T-helper 22 cell (primary cell): ENCODE results near the gene MTG1.
"Not testable (repeated sequence)": the region's sequence is repeated elsewhere in the genome, so short reads cannot be mapped to it uniquely, and the experiment has no call there.

ENCODE experiments used
- DNase-seq: peaks from one replicate; pipeline ENCODE4 v3.0.0-alpha.2; 2020; ENCODE audit warnings: low read depth

MTG1 gene

DNA sequence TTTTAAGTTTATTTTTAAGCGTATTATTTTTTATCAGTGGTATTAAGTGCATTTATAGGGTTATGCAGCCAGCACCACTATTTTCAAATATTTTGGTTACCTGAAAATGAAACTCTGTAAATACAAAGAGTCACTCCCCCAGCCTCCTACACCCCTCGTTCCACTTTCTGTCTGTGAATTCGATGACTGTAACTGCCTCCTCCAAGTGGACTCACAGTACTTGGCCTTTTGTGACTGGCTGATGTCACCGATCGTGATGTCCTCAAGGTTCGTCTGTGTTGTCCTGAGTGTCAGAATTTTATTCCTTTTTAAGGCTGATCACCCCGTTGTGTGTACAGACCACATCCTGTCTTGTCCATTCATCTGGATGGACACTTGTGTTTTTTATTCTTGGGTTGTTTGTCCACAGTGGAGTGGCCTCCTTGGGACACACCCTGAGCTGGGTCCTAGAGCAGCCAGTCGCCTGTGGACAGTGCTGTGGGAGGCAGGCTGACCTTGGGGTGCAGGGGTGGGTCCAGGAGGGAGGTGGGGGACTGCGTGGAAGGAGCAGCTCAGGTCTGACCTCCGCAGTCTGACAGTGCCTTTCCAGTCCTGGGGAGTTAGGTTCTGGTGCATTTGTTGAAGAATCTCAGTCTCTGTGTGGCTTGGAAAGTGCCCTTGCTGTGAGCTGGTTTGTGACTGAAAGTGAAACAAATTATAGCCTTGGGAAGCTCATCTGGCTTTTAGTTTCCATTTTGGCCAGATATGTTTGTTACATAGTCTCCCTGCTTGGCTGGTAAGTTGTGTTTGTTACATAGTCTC, 6.9 kb downstream of the MTG1 start:
- DNase-seq: no peak

DNA sequence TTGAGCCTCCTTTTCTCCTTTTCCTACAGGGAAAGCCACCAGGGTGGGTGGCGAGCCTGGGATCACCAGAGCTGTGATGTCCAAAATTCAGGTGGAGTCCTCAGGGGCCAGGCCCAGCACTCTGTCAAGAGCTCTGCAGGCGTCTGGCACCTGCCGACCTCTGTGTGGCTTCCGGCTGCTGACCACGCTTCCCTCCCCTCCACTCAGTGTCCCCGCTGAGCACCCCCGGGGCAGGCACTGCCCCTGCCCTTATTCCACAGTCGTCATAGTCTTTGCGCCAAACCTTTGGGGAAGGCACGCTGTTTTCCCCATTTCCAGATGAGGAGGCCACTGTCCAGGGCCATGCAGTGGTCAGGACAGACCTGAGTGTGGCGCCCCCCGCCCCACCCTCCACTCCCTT, 7.5 kb downstream of the MTG1 start:
- DNase-seq: no peak

GRCh38 chr10:133401981-133402725, 8.2 kb downstream of the MTG1 start:
- no peak for DNase-seq

GRCh38 chr10:133403359-133403758, 9.4 kb downstream of the MTG1 start:
- no peak for DNase-seq

GRCh38 chr10:133403784-133404183, 9.8 kb downstream of the MTG1 start:
- no peak for DNase-seq

DNA sequence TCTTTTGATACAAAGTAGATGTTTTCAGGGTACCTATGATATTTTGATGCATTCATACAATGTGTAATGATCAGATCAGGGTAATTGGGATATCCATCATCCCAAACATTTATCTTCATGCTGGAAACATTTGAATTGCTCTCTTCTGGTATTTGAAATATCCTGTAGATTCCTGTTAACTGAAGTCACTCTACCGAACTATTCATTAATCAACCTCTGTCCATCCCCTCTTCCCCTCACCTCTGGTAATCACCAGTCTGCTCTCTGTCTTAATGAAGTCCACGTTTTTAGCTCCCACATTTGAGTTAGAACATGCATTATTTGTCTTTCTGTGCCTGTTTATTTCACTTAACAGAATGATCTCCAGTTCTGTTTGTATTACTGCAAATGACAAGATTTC, 11.3 kb downstream of the MTG1 start:
- no peak for DNase-seq

GRCh38 chr10:133405844-133406527, 12.0 kb downstream of the MTG1 start:
- DNase-seq: no peak

- no peak for DNase-seq
These were observed 17.8 kb downstream of the MTG1 start for GRCh38 chr10:133411523-133412380.

DNA sequence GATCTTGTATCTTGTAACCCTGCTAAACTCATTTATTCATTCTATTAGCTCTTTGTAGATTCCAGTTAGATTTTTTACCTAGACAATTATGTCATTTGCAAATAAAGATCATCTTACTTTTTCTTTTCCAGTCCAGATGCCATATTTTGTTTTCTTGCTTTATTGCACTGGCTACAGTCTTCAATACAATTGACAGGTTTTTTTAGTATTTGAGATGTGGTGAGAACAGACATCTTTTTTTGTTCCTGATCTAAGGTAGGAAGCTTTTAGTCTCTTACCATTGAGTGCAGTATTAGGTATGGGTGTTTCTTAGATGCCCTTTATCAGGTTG, 18.4 kb downstream of the MTG1 start:
- DNase-seq: no peak

DNA sequence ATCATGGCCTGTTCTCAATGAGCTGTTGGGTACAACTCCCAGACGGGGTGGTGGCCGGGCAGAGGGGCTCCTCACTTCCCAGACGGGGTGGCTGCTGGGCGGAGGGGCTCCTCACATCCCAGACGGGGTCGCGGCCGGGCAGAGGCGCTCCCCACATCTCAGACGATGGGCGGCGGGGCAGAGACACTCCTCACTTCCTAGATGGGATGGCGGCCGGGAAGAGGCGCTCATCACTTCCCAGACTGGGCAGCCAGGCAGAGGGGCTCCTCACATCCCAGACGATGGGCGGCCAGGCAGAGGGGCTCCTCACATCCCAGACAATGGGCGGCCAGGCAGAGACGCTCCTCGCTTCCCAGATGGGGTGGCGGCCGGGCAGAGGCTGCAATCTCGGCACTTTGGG, 20.4 kb downstream of the MTG1 start:
- DNase-seq: not testable (repeated sequence)

DNA sequence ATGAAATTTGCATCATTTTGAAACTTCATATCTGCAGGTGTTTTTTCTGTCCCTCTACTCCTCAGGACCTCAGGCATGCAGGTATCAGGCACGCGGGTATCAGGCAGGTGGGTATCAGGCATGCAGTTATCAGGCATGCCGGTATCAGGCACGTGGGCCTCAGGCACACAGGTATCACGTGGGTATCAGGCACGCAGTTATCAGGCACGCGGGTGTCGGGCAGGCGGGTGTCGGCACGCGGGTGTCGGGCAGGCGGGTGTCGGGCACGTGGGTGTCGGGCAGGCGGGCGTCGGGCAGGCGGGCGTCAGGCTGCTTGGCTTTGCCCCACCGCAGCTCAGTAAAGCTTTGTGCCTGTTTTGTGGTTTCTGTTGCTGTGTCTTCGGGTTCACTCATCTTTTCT, 21.8 kb downstream of the MTG1 start:
- DNase-seq: no peak

- no peak for DNase-seq
These were observed 24.5 kb downstream of the MTG1 start for GRCh38 chr10:133418289-133418993.

DNA sequence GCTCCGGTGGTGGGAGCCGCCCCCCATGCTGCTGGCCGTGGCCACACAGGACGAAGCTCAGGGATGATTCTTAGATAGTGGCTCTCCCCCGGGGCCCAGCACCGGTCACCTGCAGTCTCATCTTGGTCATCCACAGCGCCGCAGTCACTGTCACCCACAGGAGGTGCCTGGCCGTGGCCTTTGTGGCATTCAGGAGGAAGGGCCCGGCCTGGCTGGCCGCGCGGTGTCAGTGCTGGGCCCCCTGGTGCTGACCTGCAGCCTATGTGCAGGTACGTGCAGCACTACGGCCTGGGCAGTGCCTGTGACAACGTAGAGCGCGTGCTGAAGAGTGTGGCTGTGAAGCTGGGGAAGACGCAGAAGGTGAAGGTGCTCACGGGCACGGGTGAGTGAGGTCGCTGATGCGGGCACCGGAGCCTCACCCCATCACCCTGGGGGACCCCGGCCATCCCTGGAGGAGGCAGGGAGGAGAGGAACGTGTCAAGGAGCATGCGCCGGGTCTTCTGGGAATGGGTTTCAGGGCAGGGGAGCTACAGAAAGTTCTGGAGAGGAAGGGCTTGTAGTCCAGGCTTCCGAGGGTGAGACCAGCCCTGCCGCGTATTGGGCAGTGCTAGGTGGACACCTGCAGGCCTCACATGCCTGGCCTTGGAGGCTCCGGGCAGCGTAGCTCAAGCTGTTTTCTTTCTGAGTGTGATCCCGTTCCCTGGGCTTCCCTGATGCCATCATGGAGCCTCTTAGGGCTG, 25.4 kb downstream of the MTG1 start:
- DNase-seq: no peak

DNA sequence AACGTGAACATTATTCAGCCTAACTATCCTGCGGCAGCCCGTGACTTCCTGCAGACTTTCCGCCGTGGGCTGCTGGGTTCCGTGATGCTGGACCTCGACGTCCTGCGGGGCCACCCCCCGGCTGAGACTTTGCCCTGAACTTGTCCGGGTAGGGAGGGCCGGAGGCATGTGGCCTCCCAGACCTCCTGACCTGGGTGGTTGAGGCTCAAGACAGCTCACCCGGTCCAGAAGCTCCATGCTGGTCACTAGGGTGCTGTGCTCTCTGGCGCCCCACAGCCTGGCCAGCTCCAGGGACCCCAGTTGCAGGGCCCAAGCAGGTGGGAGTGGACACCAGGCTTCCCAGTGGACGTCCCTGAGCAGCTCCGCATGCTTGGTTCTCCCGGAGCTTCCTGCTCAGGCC, 26.1 kb downstream of the MTG1 start:
- DNase-seq: no peak

- no peak for DNase-seq
These were observed 26.6 kb downstream of the MTG1 start for GRCh38 chr10:133420579-133420978.

GRCh38 chr10:133421336-133422222, 27.6 kb downstream of the MTG1 start:
- DNase-seq: no peak

DNA sequence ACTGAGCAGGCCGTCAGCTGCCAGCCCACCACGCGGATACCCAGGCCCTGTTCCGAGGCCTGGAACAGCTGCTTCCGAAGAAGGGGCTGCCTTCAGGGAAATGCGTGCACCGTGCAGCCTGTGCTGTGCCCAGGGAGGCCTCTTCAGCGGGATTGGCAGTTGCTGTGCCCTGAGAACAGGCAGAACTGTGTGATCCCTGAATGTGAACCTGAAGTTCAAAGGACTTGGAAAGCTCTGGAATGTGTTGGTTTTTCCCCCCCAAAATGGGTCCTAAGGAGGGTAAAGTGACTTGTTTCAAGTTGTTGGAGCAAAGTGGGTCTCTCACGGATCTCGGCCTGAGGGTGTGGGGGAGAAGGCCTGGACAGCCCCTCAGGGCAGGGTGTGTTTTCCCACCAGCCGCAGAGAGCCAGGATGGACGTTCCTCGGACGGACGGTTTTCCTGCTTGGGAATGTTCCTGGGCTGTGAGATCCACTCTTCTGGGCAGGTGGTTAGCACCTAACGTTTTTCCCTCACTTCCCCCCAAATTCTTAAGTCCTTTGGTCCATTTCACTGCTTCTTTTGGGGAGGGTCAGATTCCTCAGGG, 28.4 kb downstream of the MTG1 start:
- DNase-seq: no peak

DNA sequence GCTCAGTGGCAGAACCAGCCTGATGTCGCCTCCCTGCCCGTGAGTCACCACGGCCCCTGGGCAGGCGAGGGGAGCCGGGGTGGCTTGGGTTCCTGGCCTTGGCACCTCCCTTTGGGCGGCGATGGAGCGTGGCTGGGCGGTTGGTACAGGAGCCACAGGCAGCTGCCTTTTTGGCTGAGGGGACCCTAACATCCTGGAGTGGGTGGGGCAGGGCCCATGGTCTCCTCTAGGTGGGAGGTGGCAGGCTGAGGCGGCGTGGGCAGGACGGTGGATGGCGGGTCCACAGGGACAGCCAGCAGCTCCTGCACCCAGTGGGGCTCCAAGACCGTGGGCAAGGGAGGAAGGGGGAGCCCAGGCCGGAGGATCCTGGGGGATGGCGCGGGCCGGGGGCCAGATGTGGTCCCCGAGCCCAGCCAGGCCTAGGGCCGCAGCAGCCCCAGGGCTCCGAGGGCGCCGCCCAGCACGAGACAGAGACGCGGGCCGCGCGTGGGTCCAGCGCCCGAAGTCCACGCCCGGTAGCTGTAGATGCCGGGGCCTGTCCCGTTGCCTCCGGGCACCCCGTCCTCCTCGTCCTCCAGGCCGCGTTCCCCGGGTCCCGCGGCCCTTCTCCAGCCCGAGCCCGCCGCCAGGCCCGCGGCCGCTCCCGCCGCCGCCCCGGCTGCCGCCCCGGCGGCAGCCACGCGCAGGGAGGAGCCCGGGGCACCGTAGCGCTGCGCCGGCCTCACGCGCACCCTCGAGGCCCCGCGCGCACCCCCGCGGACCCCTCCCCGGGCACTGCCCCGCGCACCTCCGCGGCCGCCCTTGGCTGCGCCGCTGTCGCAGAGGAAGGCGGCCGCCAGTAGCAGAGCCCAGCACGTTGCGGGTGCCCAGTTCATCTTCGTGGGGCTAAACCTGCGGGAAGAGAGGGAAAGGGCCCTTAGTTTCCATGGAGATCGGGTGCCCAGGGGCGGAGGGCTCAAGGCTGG, 29.1 kb downstream of the MTG1 start:
- DNase-seq: no peak
